Gastrocnemius medialis (tissue), 4 donors: ENCODE data around the gene GDA.

ENCODE experiments used
- POLR2A ChIP-seq, 2 donors: fragments of 450-650 bp; IDR thresholded peaks; one replicate each; pipeline ENCODE4 v1.6.1; 2017; ENCODE audit warnings: antibody characterized with exemption in 2 of 2, mild to moderate bottlenecking in 2 of 2, moderate library complexity in 2 of 2
- TF ChIP-seq, protein P1 (sequence below), 5 experiments: fragments of 450-650 bp in 3 of 5; fragments of 200-600 bp in 2 of 5; sonication (generic) in 2 of 5; IDR thresholded peaks in 4 of 5; conservative IDR thresholded peaks in 1 of 5; 1 replicate in 4 of 5; 2 replicates in 1 of 5; pipeline ENCODE4 v1.5.1; 2016 to 2019; ENCODE audit warnings: antibody characterized with exemption in 5 of 5, mild to moderate bottlenecking in 3 of 5, moderate library complexity in 3 of 5

DNA sequence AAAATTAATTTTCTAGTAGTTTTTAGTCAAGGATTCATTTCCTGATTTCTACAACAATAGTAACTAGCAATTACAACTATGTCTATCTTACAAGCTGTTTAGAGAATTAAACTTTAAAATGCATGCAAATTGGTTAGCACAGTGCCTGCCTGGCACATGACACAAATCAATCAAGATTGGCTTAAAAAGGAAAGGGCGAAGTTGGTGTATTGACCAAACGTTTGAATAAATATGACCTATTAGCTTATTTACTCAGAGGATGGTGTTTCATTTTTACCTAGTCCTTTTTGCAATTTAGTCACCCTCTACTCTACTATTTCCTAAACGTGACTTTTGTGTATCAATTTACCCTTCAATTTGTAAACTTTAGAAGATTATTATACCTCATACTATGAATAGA is 83.5 kb downstream of the GDA start:
- TF ChIP-seq, protein P1, sequence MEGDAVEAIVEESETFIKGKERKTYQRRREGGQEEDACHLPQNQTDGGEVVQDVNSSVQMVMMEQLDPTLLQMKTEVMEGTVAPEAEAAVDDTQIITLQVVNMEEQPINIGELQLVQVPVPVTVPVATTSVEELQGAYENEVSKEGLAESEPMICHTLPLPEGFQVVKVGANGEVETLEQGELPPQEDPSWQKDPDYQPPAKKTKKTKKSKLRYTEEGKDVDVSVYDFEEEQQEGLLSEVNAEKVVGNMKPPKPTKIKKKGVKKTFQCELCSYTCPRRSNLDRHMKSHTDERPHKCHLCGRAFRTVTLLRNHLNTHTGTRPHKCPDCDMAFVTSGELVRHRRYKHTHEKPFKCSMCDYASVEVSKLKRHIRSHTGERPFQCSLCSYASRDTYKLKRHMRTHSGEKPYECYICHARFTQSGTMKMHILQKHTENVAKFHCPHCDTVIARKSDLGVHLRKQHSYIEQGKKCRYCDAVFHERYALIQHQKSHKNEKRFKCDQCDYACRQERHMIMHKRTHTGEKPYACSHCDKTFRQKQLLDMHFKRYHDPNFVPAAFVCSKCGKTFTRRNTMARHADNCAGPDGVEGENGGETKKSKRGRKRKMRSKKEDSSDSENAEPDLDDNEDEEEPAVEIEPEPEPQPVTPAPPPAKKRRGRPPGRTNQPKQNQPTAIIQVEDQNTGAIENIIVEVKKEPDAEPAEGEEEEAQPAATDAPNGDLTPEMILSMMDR (IDR thresholded peaks at IDR 0.05 in 4 of 5, conservative IDR thresholded peaks at IDR 0.05 in 1 of 5), result no peak
- TF ChIP-seq POLR2A (IDR thresholded peaks at IDR 0.05), result no peak
